Natural killer cell treated with Interleukin-12 subunit alpha and Interleukin-12 subunit beta and Interleukin-15 and Interleukin-18, amount 100 ng/mL, for 72 hours (primary cell): Measurements from ENCODE around the gene CDC25B. TPM values are rescaled to one million over a fixed set of nuclear protein-coding genes. Genes with fewer than 3 reads are reported as not detected.
A peak's percentile ranks its signal among the peaks of the same experiment; 100 is the strongest.
"Not testable (repeated sequence)": the region's sequence is repeated elsewhere in the genome, so short reads cannot be mapped to it uniquely, and the experiment has no call there.

Source experiments
- ATAC-seq, 2 donors: fragments of 150-1000 bp; cut with Tn5 transposase in 1 of 2; sonication (Bioruptor Pico), chemical (Tn5 transposase) in 1 of 2; 2 replicates each; pipeline ENCODE4 v1.10.0; 2021
- DNase-seq: peaks from one replicate; pipeline ENCODE4 v3.0.0; 2022; ENCODE audit warnings: low spot score
- H3K27ac Mint-ChIP-seq, 2 donors: 1 replicate in 1 of 2; 2 replicates in 1 of 2; pipeline ENCODE4 v1.8.0; 2022; ENCODE audit warnings: mixed read lengths in 2 of 2, mild to moderate bottlenecking in 1 of 2, moderate library complexity in 1 of 2
- H3K27me3 Mint-ChIP-seq, 2 donors: 1 replicate in 1 of 2; 2 replicates in 1 of 2; pipeline ENCODE4 v1.8.0; 2022; ENCODE audit warnings: mixed read lengths in 2 of 2
- H3K36me3 Mint-ChIP-seq: one replicate; pipeline ENCODE4 v1.8.0; 2022; ENCODE audit warnings: mixed read lengths
- H3K4me1 Mint-ChIP-seq, 2 donors: 1 replicate in 1 of 2; 2 replicates in 1 of 2; pipeline ENCODE4 v1.8.0; 2022; ENCODE audit warnings: low read depth in 2 of 2, mixed read lengths in 2 of 2, mild to moderate bottlenecking in 1 of 2
- H3K4me3 Mint-ChIP-seq: one replicate; pipeline ENCODE4 v1.8.0; 2022; ENCODE audit warnings: mixed read lengths
- H3K9me3 Mint-ChIP-seq: 2 replicates; pipeline ENCODE4 v1.8.0; 2022; ENCODE audit warnings: mixed read lengths
- total RNA-seq, 2 donors: library from RNA; stranded (reverse); gene quantifications; one replicate each; pipeline ENCODE4 v1.2.3, GENCODE V29; 2022

Gene CDC25B
- total RNA-seq, 2 donors from 2014 or later = 38.9 to 84.1 TPM

GRCh38 chr20:3826420-3826819, 30.3 kb downstream of the CDC25B start:
- Mint-ChIP-seq H3K27me3 (no peaks in the 10 kb centered on the region), H3K27ac (peak overlapping the region in 1 of 2 donors; percentile 75), H3K4me3 (no peak overlapping the region), H3K36me3 (no peaks in the 10 kb centered on the region), H3K4me1 (peaks cover 8 to 14% of the 10 kb centered on the region in 2 donors), H3K9me3 (no peaks in the 10 kb centered on the region)
- DNase-seq = no peak
- ATAC-seq = no peak

- no peaks in the 10 kb centered on the region for H3K36me3 Mint-ChIP-seq
- H3K27ac Mint-ChIP-seq = no peak overlapping the region
- H3K4me3 Mint-ChIP-seq = no peak overlapping the region
- ATAC-seq (no peak), DNase-seq (no peak)
- H3K9me3 Mint-ChIP-seq = no peaks in the 10 kb centered on the region
- peaks cover 0 to 9% of the 10 kb centered on the region in 2 donors for H3K4me1 Mint-ChIP-seq
- no peaks in the 10 kb centered on the region for H3K27me3 Mint-ChIP-seq
These were observed 32.7 kb downstream of the CDC25B start for GRCh38 chr20:3828798-3829197.

- H3K4me1 Mint-ChIP-seq, H3K9me3 Mint-ChIP-seq, H3K27ac Mint-ChIP-seq, DNase-seq, H3K4me3 Mint-ChIP-seq, H3K36me3 Mint-ChIP-seq, H3K27me3 Mint-ChIP-seq, ATAC-seq: not testable (repeated sequence)
These were observed 33.8 kb downstream of the CDC25B start for GRCh38 chr20:3829891-3830290.

DNA sequence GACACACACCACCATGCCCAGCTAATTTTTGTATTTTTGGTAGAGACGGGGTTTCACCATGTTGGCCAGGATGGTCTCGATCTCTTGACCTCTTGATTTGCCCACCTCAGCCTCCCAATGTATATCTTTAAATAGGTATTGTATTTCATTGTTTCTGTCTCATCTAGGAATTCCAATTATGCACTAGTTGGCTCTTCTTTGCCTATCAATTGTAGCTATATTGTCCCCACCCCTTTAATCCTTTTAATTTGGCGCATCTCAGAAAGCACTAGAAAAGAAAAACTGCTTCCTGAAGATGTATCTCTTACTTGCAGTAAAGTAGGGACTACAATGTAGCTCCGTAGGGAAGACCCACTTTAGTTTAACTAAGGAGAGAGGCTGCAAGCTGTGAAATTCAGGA, 40.0 kb downstream of the CDC25B start:
- no peak overlapping the region for H3K27ac Mint-ChIP-seq
- H3K27me3 Mint-ChIP-seq = no peaks in the 10 kb centered on the region
- H3K4me3 Mint-ChIP-seq = no peak overlapping the region
- DNase-seq (peak; percentile 18), ATAC-seq (no peak)
- no peaks in the 10 kb centered on the region for H3K4me1 Mint-ChIP-seq
- no peaks in the 10 kb centered on the region for H3K9me3 Mint-ChIP-seq
- H3K36me3 Mint-ChIP-seq = no peaks in the 10 kb centered on the region

GRCh38 chr20:3839328-3839727, 43.2 kb downstream of the CDC25B start:
- no peak overlapping the region for H3K4me3 Mint-ChIP-seq
- no peak for ATAC-seq
- H3K9me3 Mint-ChIP-seq = no peaks in the 10 kb centered on the region
- no peaks in the 10 kb centered on the region for H3K36me3 Mint-ChIP-seq
- H3K27ac Mint-ChIP-seq = peak overlapping the region; percentile 3 to 11
- H3K4me1 Mint-ChIP-seq = no peaks in the 10 kb centered on the region
- no peak for DNase-seq
- no peaks in the 10 kb centered on the region for H3K27me3 Mint-ChIP-seq

GRCh38 chr20:3840201-3840600, 44.1 kb downstream of the CDC25B start:
- H3K36me3 Mint-ChIP-seq, ATAC-seq, H3K4me1 Mint-ChIP-seq, H3K4me3 Mint-ChIP-seq, H3K9me3 Mint-ChIP-seq, H3K27ac Mint-ChIP-seq, DNase-seq, H3K27me3 Mint-ChIP-seq: not testable (repeated sequence)

GRCh38 chr20:3842348-3842930, 46.3 kb downstream of the CDC25B start:
- ATAC-seq (no peak), DNase-seq (peak; percentile 18)
- Mint-ChIP-seq H3K4me3 (no peak overlapping the region), H3K9me3 (no peaks in the 10 kb centered on the region), H3K27me3 (no peaks in the 10 kb centered on the region), H3K4me1 (peaks cover 3% of the 10 kb centered on the region in 2 donors), H3K27ac (no peak overlapping the region), H3K36me3 (no peaks in the 10 kb centered on the region)

- no peak overlapping the region for H3K4me3 Mint-ChIP-seq
- peaks cover 8 to 10% of the 10 kb centered on the region in 2 donors for H3K4me1 Mint-ChIP-seq
- no peaks in the 10 kb centered on the region for H3K27me3 Mint-ChIP-seq
- H3K9me3 Mint-ChIP-seq = no peaks in the 10 kb centered on the region
- H3K36me3 Mint-ChIP-seq = no peaks in the 10 kb centered on the region
- DNase-seq = no peak
- H3K27ac Mint-ChIP-seq = no peak overlapping the region
- no peak for ATAC-seq
These were observed 47.4 kb downstream of the CDC25B start for GRCh38 chr20:3843490-3843889.

- not testable (repeated sequence) for H3K27ac Mint-ChIP-seq, H3K36me3 Mint-ChIP-seq, H3K27me3 Mint-ChIP-seq, H3K9me3 Mint-ChIP-seq, H3K4me3 Mint-ChIP-seq, ATAC-seq
- H3K4me1 Mint-ChIP-seq = peaks cover 14 to 16% of the 10 kb centered on the region in 2 donors
- DNase-seq = peak; percentile 15
These were observed 48.0 kb downstream of the CDC25B start for GRCh38 chr20:3843990-3844619.

GRCh38 chr20:3846378-3846739, 50.2 kb downstream of the CDC25B start:
- Mint-ChIP-seq H3K27ac (peak overlapping the region; percentile 78 to 89), H3K4me1 (peaks cover 14 to 22% of the 10 kb centered on the region in 2 donors), H3K9me3 (no peaks in the 10 kb centered on the region), H3K4me3 (peak overlapping the region; percentile 89), H3K36me3 (no peaks in the 10 kb centered on the region), H3K27me3 (no peaks in the 10 kb centered on the region)
- ATAC-seq = no peak
- no peak for DNase-seq

DNA sequence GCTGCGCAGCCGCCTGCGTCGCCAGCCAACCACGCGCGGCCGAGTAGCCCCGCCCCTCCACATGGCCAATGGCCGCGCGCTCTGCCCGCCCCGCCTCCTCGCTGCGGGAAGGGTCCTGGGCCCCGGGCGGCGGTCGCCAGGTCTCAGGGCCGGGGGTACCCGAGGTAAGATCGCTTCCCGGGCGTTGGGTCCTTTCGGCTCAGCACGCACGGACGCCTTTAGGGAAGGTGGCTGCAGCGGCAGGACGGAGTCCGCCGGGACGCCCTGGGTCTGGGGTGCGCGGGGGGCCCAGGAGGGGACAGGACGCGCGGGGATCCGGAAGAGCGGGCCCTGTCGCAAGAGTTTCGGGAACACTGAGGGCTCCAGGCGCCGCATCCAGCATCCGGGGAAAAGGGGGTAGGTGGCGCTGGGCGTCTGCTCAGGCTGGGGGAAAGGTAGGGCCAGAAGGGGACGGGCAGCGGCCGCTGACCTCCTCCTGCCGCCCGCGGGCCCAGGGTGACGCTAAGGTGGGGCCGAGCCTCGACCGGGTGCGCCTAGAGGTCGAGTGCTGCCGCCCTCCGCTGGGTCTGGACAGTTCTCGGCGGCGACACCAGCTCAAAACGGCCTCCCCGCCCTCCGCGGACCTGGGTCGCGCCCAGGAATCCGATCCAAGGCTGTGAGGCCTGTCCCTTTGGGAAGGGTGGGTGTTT, 50.8 kb downstream of the CDC25B start, which contains the start of gene MAVS:
Gene MAVS (plus strand): TSS at position 95 of the 689 bp plus-strand sequence. CDS start 7,791 bp downstream, outside the sequence.
- peak within 1 kb of the TSS; percentile 78 to 89 for H3K27ac Mint-ChIP-seq

GRCh38 chr20:3847429-3847940, 51.4 kb downstream of the CDC25B start:
- Mint-ChIP-seq H3K9me3 (no peaks in the 10 kb centered on the region), H3K4me1 (peaks cover 14 to 22% of the 10 kb centered on the region in 2 donors), H3K36me3 (no peaks in the 10 kb centered on the region), H3K4me3 (peak overlapping the region; percentile 89), H3K27me3 (no peaks in the 10 kb centered on the region), H3K27ac (peak overlapping the region; percentile 78 to 89)
- DNase-seq = peak; percentile 53
- no peak for ATAC-seq

More for the DNA sequence above, 50.8 kb downstream of the CDC25B start, which contains the start of gene MAVS:
- Mint-ChIP-seq H3K4me1 (peaks cover 14 to 22% of the 10 kb centered on the region in 2 donors), H3K9me3 (no peaks in the 10 kb centered on the region), H3K4me3 (peak within 1 kb of the TSS; percentile 89), H3K36me3 (no peaks in the 10 kb centered on the region), H3K27me3 (no peaks in the 10 kb centered on the region)
- ATAC-seq (peak; percentile 99 to 100), DNase-seq (peak; percentile 92)

GRCh38 chr20:3848565-3848964, 52.5 kb downstream of the CDC25B start:
- Mint-ChIP-seq H3K4me3 (peak overlapping the region; percentile 89), H3K4me1 (peaks cover 14 to 22% of the 10 kb centered on the region in 2 donors), H3K36me3 (no peaks in the 10 kb centered on the region), H3K9me3 (no peaks in the 10 kb centered on the region), H3K27me3 (no peaks in the 10 kb centered on the region), H3K27ac (peak overlapping the region; percentile 23 to 47)
- ATAC-seq (no peak), DNase-seq (no peak)

- H3K27ac Mint-ChIP-seq = no peak overlapping the region
- H3K9me3 Mint-ChIP-seq = no peaks in the 10 kb centered on the region
- ATAC-seq (peak in 1 of 2 donors; percentile 44), DNase-seq (no peak)
- H3K36me3 Mint-ChIP-seq = peaks cover 19% of the 10 kb centered on the region
- H3K4me3 Mint-ChIP-seq = no peak overlapping the region
- H3K4me1 Mint-ChIP-seq = peaks cover 8 to 16% of the 10 kb centered on the region in 2 donors
- no peaks in the 10 kb centered on the region for H3K27me3 Mint-ChIP-seq
These were observed 58.4 kb downstream of the CDC25B start for GRCh38 chr20:3854462-3854871.
